HT1080 (cell line): ENCODE measurements around the gene NOTCH1. TPM values are rescaled to one million over a fixed set of nuclear protein-coding genes. Genes with fewer than 3 reads are reported as not detected.
"Not testable (repeated sequence)": the region's sequence is repeated elsewhere in the genome, so short reads cannot be mapped to it uniquely, and the experiment has no call there.

Source experiments
- DNase-seq: peaks from one replicate; pipeline ENCODE4 v3.0.0-alpha.2; 2015; ENCODE audit warnings: low read depth
- total RNA-seq: library from RNA; depleted of rRNA; stranded (reverse); fragments of >200 nt; shearing (Covaris generic); gene quantifications from 2 replicates; pipeline ENCODE4 v1.2.3, GENCODE V29; 2014

Gene NOTCH1
- total RNA-seq, 1 experiment from 2014 or later: 11.4 TPM

DNA sequence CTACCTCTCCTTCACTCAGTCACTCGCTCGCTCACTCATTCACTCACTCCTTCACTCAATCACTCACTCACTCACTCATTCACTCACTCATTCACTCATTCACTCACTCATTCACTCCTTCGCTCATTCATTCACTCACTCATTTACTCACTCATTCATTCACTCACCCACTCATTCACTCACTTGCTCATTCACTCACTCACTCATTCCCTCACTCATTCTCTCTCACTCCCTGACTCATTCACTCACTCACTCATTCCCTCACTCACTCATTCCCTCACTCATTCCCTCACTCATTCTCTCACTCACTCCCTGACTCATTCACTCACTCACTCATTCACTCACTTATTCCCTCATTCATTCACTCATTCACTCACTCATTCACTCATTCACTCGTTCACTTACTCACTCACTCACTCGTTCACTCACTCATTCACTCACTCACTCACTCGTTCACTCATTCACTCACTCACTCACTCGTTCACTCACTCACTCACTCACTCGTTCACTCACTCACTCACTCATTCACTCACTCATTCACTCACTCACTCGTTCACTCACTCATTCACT, 33.9 kb upstream of the NOTCH1 start:
- DNase-seq: not testable (repeated sequence)

GRCh38 chr9:136578915-136579649, 33.2 kb upstream of the NOTCH1 start:
- no peak for DNase-seq

- no peak for DNase-seq
These were observed 32.7 kb upstream of the NOTCH1 start for GRCh38 chr9:136578626-136578914.

DNA sequence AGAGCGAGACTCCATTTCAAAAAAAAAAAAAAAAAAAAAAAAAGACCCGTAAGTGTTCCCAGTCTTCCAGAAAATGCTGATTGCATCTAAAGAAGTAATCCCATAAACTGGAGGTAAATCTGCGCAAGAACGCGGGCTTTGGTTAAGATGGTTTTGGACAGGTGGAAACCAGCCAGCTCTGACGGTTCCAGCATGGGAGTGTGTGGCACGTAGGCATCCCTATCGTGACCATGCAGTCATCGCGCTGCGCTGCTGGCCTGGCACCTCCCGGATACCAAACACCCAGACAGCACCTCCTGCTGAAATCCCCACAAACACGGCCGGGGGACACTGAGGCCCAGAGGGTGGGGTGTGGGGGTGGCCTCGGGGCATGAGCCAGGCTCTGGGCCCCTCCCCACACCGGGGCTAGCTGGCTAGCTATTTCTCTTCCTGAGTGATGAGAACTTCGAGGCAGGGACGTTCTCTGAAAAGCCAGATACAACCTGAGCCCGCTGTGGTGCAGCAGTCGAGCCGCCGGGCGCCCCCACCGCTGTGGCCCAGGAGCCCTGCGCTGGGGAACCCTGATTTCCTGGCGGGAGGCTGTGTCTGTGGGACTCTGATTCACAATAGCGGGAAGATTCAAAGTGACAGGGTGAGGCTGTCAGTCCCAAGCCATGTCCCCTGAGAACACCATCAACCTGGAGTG, 32.2 kb upstream of the NOTCH1 start:
- DNase-seq: no peak

DNA sequence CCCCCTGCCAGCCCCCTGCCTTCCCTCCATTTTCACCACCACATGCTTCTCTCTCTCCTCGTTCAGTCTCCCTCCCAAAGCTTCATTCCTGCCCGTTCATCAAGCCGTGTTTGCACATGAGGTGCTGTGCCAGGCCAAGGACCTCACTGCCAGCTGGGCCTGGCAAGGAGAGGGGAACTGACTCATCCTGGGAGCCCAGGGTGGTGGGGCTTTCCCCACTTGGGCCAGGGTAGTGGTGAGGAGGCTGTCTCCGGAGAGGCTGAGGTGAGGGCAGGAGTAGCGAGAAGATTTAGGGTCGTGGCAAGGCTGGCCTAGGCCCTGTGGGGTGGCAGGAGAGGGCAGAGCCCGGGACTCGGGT, 30.4 kb upstream of the NOTCH1 start:
- peak; percentile 63 for DNase-seq

- DNase-seq: no peak
These were observed 29.9 kb upstream of the NOTCH1 start for GRCh38 chr9:136575626-136576268.

GRCh38 chr9:136574606-136575005, 28.8 kb upstream of the NOTCH1 start:
- not testable (repeated sequence) for DNase-seq

GRCh38 chr9:136572828-136573625, 27.2 kb upstream of the NOTCH1 start:
- DNase-seq: no peak

GRCh38 chr9:136572003-136572827, 26.4 kb upstream of the NOTCH1 start:
- DNase-seq: peak; percentile 67

DNA sequence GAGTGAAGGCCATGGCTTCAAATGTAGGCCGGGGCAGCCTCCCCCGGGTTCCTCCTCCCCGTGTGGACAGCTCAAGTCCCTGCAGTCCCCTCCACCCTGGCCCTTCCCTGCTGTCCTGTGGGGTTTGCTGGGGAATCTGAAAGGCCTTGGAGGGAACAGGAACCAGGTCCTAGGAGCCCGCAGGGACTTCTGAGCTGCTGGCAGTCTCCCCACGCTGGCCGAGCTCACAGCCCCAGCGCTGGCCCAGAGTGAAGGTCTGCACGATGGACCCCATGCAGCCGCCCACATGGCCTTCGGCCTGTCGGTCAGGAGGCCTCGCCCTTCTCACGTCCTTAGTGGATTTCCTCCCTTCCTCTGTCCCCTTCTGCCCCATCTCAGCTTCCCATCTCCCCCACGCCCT, 25.7 kb upstream of the NOTCH1 start:
- no peak for DNase-seq

DNA sequence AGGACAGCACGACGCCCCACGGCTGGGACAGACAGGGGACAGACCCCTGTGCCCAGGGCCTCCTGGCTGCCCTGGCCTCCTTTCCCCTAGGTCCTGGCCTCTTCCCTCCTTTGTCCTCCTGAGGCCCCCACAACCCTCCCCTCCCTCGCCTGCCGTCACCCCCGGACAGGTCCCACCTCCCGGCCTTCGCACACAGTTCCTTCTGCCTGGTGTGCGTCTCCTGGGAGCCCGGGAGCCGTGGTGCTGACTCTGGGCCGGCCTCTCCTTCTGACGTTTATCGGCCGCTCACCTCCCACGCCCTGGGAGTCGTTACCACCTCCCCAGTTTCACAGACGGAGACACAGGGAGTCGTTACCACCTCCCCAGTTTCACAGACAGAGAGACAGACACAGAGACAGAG, 25.1 kb upstream of the NOTCH1 start:
- DNase-seq: no peak

GRCh38 chr9:136570191-136570845, 24.5 kb upstream of the NOTCH1 start:
- no peak for DNase-seq

- no peak for DNase-seq
These were observed 23.8 kb upstream of the NOTCH1 start for GRCh38 chr9:136569526-136570148.

GRCh38 chr9:136568288-136569081, 22.6 kb upstream of the NOTCH1 start:
- no peak for DNase-seq

DNA sequence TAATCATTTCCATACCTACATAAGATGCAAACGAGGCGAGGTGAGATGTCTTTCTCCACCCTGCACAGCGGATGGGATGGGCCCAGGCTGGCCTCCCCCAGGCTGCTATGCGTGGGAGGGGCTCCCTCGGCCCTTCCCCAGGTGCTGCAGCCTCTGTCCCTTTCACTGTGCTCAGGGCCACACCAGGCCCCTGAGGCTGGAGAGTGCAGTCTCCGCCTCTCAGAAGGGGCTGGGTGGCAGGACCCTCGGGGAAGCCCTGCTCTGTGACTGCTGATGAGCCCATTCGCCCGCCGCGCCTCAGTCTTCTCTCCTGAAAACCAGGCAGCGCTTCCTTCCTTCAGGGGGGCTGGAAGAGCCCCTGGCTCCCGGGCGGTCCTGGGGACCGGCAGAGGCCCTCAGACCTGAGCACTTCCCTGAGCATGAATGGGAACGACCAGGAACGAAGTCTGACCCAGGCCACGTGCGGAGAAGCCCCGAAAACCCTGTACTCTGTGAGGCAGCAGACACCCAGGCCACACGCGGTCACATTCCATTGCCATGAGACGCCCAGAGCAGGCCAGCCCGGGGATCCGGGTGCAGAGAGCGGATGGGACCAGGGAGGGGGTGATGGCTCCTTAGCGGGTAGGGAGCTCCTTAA, 21.9 kb upstream of the NOTCH1 start:
- DNase-seq: peak; percentile 83

DNA sequence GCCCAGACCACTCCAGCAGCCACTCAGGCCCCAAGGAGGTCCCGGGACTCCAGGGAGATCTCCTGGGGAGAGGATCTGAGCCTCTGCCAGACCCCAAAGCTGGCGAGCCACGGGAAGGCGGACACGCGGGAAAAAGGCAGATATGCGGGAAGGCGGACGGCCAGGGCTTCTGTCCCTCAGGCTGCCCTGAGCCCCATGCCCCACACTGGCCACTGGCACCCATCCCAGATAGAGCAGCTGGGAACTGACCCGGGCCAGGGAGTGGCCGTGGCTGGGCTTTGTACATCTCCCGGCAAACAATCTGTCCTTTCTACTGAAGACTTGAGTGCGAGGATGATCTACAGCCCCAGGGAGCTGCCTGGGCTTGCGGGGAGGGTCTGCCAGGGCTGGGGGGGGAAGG, 21.1 kb upstream of the NOTCH1 start:
- DNase-seq: no peak

- DNase-seq: no peak
These were observed 20.7 kb upstream of the NOTCH1 start for GRCh38 chr9:136566553-136566895.

DNA sequence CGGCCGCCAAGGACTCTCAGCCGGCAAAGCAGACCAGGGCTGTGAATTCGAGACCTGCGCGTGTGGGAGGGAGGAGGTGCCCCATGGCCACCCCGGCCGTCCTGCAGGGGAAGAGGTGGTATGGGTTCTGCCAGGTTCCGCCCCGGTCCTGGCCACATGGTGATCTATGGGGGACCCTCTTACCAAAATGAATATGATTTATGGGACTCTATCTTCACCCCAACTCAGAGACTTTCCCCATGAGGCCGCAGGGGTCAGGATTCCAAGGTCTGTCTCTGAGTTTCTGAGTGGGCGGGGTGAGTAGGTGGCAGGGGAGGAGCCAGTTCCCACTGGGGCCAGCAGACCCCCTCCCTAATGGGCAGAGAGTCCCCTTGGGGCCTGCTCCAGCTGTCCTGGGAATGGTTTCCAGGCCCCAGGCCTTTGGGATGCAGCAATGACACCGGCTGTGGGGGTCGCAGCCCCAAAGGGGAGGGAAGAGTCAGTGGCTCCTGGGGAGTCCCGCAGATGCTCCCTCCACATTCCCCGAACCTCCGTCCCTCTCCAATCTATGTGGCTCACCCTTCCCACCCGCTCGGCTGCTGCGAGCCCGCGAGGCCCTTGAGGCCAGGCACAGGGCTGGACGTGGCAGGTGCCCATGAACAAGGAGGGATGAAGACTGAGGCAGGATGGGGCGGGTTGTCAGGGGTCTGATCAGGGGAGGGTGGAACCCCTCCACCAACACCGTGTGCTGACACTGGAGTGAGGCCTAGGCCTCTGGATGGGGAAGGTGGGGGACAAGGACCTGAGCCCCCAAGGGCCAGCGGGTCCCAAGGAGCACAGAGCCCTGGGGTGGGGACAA, 20.1 kb upstream of the NOTCH1 start:
- no peak for DNase-seq
